A673 (cell line): Measurements from ENCODE around the gene FAM50A.

ENCODE experiments used
- EZH2 ChIP-seq: fragments of 200-600 bp; sonication (generic); IDR thresholded peaks from 2 replicates; pipeline ENCODE4 v1.6.1; 2017; ENCODE audit warnings: borderline replicate concordance, low read depth, mild to moderate bottlenecking, mixed read lengths, antibody characterized with exemption, low read length; ENCODE audit not compliant: poor library complexity, severe bottlenecking
- TF ChIP-seq, protein P1 (sequence below): fragments of 300-800, 200-600 bp; sonication (generic); conservative IDR thresholded peaks from 2 replicates; pipeline ENCODE4 v1.5.1; 2017; ENCODE audit warnings: low read depth, mild to moderate bottlenecking, antibody characterized with exemption, low read length, moderate library complexity, mixed read lengths

DNA sequence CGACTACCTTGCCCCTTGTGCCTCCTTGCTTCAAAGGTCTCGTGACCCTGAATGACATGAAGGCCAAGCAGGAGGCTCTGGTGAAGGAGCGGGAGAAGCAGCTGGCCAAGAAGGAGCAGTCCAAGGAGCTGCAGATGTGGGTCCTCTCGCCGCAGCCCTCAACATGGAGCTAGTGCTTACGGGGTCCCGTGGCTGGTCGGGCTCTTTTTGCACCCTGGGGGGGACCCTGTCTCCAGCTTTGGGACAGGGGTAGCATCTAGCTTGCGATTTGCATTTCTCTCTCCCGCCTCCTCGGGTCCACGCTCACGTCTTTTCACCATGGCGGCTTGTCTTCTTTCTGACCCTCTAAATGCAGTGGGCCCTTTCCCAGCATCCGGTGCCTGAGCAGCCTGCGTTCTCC lies 1.8 kb downstream of the FAM50A start:
- TF ChIP-seq, protein P1, sequence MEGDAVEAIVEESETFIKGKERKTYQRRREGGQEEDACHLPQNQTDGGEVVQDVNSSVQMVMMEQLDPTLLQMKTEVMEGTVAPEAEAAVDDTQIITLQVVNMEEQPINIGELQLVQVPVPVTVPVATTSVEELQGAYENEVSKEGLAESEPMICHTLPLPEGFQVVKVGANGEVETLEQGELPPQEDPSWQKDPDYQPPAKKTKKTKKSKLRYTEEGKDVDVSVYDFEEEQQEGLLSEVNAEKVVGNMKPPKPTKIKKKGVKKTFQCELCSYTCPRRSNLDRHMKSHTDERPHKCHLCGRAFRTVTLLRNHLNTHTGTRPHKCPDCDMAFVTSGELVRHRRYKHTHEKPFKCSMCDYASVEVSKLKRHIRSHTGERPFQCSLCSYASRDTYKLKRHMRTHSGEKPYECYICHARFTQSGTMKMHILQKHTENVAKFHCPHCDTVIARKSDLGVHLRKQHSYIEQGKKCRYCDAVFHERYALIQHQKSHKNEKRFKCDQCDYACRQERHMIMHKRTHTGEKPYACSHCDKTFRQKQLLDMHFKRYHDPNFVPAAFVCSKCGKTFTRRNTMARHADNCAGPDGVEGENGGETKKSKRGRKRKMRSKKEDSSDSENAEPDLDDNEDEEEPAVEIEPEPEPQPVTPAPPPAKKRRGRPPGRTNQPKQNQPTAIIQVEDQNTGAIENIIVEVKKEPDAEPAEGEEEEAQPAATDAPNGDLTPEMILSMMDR, result no peak
- TF ChIP-seq EZH2, result no peak
